Measurements from ENCODE around the gene ZNF319.
A peak's percentile ranks its signal among the peaks of the same experiment; 100 is the strongest.
"Not testable (repeated sequence)": the region's sequence is repeated elsewhere in the genome, so short reads cannot be mapped to it uniquely, and the experiment has no call there.

The ZNF319 gene

DNA sequence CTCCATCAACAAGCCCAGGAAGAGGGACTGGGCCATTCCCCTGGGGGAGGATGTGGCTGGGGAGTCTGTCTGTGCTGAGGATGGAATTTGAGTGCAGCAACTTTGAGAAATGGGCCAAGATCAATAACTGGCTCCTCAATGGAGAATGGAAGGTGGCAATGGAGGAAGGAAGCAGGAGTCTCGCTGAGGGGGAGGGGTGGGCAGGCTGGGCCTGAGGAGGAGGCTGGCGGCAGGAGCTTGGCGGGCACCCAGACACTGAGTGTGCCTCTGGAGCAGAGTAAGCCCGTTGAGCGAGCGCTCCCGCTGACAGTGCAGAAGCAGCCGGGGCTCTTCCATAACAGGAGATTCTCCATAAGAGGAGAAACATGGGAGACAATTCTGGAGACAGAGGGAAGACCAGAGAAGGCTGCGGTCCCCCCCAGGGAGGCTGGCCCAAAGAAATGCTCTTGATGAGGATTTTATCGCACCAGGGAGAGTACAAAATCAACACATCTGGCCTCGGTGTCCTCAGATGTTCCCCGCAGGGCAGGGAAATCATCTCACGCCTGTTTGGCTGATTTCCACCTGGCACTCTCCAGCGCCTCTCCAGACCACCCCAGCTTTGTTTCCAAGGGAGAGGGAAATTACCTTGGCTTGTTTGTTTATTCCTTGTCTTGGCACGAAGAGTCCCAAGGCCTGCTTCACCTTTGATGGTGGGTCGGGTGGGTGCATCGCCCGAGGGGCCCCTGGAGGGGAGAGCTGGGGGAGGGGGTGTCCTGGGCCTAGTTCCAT is 22.3 kb upstream of the ZNF319 start:
- DNase-seq (ENCODE audit: low read depth in 4 of 4, low spot score in 1 of 4) = no peak

DNA sequence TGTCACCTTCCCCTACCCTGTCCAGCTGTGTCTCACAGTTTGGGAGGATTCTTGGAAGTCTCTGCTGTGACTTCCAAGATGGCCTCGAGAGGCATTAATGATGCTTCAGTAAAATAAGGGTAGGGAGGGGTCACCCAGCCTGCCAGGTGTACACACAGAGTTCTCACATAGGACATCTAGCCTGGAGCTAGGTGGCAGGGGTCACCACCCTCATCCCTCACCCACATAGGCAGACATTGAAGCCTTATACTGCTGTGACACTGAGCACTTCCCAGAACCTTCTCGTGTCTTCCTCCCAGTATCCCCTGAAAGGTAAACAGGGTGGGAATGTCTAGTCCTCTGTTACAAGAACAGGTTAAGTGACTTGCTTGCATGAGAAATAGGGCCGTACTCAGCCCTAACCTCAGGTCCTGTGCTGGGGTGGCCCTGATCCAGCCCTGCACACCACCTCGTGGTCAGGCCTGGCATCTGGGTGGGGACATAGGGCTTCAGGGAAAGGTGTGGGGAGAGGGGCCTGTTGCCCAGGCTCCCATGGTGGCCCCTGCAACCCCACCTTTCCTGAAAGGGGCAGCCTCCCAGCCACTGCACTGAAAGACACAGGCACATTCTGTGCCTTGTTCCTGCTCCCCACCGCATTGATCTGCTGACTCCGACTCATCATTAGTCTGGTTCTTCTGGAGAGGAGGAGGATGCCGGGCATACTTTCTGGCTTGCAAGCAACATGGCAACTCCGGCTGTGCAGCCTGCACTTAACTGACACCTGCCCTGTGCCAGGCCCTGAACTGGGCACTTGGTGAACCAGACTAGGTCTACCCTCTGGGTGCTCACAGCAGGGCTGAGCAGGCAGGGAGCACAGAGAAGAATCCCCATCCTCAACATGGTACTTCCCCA is 21.4 kb upstream of the ZNF319 start:
- DNase-seq (ENCODE audit: low read depth in 4 of 4, low spot score in 1 of 4) = no peak

DNA sequence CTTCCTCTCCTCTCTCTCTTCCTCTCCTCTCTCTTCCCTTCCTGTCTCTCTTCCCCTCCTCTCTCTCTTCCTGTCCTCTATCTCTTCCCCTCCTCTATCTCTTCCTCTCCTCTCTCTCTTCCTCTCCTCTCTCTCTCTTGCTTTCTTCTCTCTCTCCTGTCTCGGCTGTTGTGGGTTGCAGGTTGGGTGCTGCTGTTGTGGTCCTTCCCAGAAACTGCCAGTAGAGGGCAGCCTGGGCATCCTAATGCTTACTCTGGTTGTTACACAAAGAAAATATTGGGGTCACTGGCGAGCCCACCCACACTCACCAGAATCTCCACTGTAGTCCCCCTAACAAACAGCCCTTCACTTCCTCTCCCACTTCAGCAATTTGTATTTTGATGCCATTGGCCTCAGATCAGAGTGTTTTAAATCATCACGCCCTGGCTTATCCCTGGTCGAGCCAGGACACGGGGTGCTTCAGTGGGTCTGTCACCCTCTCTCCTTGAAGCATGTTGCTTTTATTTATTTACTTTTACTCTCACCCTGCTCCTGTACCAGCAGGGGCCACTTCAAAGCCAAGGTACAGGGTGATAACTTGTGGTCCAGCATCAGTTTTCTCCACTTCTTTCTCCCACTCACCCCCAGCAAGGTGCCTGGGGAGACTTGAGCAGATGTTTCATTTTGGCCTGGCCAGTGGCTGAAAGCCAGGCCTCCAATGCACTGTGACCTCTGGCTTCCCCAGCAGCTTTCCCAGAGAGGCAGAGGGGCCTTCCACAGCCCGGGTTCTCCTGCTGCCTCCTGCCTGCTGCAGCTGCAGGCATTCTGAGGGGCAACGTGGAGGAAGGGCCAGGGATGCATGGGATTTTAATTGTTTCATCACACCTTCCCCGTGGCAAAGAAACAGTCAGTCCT is 20.4 kb upstream of the ZNF319 start:
- peak in 2 of 4 experiments; percentile 42 to 43 for DNase-seq (ENCODE audit: low read depth in 4 of 4, low spot score in 1 of 4)

DNA sequence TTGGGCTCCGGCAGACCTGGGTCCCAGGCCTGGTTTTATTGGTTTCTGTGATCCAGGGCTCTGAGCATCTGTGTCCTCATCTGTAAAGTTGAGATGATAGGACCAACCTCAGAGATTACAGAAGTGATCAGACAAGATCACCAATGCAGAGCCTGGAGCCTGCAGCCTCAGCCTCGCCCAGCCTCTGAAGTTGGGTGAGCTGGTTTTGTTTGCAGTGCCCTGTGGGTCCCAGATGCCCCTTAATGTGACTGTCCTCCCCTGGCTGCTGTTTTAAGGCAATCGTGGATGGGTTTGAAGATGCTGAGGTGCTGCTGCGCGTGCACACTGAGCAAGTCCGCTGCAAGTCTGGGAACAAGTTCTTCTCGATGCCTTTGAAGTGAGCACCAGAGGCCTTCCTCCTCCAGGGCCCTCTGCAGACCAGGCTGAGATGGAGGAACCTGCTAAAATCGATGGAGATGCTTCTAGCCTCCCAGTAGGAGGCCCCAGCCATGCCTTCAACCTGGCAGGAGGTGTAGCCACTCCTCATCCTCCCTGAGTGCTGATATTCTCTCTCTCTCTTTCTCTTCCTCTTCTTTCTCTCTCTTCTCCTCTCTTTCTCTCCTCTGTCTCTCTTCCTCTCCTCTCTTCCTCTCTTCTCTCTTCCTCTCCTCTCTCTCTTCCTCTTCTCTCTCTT is 19.5 kb upstream of the ZNF319 start:
- DNase-seq (ENCODE audit: low read depth in 4 of 4, low spot score in 1 of 4) = no peak

GRCh38 chr16:58018803-58019202 is 18.3 kb upstream of the ZNF319 start:
- no peak for DNase-seq (ENCODE audit: low read depth in 4 of 4, low spot score in 1 of 4)

GRCh38 chr16:58016840-58017446 is 16.5 kb upstream of the ZNF319 start:
- DNase-seq (ENCODE audit: low read depth in 4 of 4, low spot score in 1 of 4) = no peak

- DNase-seq (ENCODE audit: low read depth in 4 of 4, low spot score in 1 of 4) = no peak
Measured at GRCh38 chr16:58013201-58013956, 12.9 kb upstream of the ZNF319 start.

GRCh38 chr16:58012481-58012880 is 12.0 kb upstream of the ZNF319 start:
- DNase-seq (ENCODE audit: low read depth in 4 of 4, low spot score in 1 of 4) = no peak

GRCh38 chr16:58011652-58012051 is 11.2 kb upstream of the ZNF319 start:
- DNase-seq (ENCODE audit: low read depth in 4 of 4, low spot score in 1 of 4) = no peak

DNA sequence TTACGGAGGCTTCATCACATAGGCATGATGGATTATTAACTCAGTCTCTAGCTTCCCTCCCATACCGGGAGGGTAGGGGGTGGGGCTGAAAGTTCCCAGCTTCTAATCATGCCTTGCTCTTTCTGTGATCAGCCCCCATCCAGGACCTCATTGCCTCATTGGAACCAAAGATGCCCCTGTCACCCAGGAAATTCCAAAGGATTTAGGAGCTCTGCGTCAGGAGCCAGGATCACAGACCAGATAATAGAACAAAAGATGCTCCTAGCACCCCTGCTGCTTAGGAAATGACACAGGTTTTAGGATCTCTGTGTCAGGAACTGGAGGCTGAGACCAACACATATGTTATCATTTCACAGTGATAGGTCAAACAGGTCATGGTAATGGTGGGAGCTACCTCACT is 10.4 kb upstream of the ZNF319 start:
- no peak for DNase-seq (ENCODE audit: low read depth in 4 of 4, low spot score in 1 of 4)

- DNase-seq (ENCODE audit: low read depth in 4 of 4, low spot score in 1 of 4) = no peak
Measured at GRCh38 chr16:58009856-58010416, 9.5 kb upstream of the ZNF319 start.

DNA sequence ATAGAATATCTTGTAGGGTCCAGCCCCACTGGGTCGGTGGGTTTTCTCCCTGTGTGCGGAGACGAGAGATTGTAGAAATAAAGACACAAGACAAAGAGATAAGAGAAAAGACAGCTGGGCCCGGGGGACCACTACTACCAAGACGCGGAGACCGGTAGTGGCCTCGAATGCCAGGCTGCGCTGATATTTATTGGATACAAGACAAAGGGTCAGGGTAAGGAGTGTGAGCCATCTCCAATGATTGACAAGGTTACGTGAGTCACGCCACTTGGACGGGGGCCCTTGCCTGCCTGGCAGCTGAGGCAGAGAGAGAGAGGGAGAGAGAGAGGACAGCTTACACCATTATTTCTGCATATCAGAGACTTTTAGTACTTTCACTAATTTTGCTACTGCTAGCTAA is 4.3 kb upstream of the ZNF319 start:
- not testable (repeated sequence) for DNase-seq (ENCODE audit: low read depth in 4 of 4, low spot score in 1 of 4)

DNA sequence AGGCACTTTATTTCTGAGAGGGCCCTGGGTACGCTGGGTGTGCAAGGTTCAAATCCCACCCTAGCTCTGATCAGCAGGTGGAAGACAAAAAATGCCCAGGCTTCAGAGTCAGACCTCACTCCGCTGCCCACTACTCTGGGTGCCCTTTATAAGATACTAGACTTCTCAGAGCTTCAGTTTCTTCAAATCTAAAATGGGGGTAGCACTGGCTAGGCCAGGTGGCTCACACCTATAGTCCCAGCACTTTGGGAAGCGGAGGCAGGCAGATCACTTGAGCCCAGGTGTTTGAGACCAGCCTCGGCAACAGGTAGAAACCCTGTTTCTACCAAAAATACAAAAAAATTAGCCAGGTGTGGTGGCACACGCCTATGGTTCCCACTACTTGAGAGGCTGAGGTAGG is 2.5 kb upstream of the ZNF319 start:
- DNase-seq (ENCODE audit: low read depth in 4 of 4, low spot score in 1 of 4) = no peak

- no peak for DNase-seq (ENCODE audit: low read depth in 4 of 4, low spot score in 1 of 4)
Measured at GRCh38 chr16:58002416-58002800, 1.9 kb upstream of the ZNF319 start.

GRCh38 chr16:58001781-58002415 is 1.4 kb upstream of the ZNF319 start:
- no peak for DNase-seq (ENCODE audit: low read depth in 4 of 4, low spot score in 1 of 4)

- peak; percentile 56 to 77 (median 68) for DNase-seq (ENCODE audit: low read depth in 4 of 4, low spot score in 1 of 4)
Measured at GRCh38 chr16:58000706-58001676, 519 bp upstream of the ZNF319 start, which contains the start of gene USB1. Gene USB1, plus strand, starts transcription at chr16:58001407. Its CDS starts 77 bp downstream, at chr16:58001484.

GRCh38 chr16:57999366-57999970 is 1.0 kb downstream of the ZNF319 start:
- peak in 1 of 4 experiments; percentile 13 for DNase-seq (ENCODE audit: low read depth in 4 of 4, low spot score in 1 of 4)

Data from stimulated activated CD4-positive, alpha-beta T cell treated with anti-CD3 and anti-CD28 coated beads, Interleukin-1b, Interleukin-23, amount 100 ng/mL, for 24 hours (primary cell).